A549 (cell line): ENCODE results near the gene PLA2G2E.

Experiments used
- CEBPB ChIP-seq, 2 experiments: fragments of >200 bp in 1 of 2; sonication (Bioruptor Twin) in 1 of 2; formaldehyde crosslinking in 1 of 2; IDR thresholded peaks; 2 replicates each; pipeline ENCODE4 v1.6.1; 2012 to 2016
- CHD2 ChIP-seq: fragments of 150-350 bp; IDR thresholded peaks from 2 replicates; pipeline ENCODE4 v1.6.1; 2014; ENCODE audit warnings: low read length; ENCODE audit not compliant: partially characterized antibody
- ESRRA ChIP-seq: fragments of 150-350 bp; IDR thresholded peaks from 2 replicates; pipeline ENCODE4 v1.6.1; 2014; ENCODE audit warnings: mild to moderate bottlenecking, low read length, borderline replicate concordance
- POLR2A ChIP-seq: IDR thresholded peaks from 2 replicates; pipeline ENCODE4 v1.6.1; 2012; ENCODE audit warnings: mild to moderate bottlenecking, low read length
- RAD21 ChIP-seq, 2 experiments: fragments of >200 bp in 1 of 2; sonication (Bioruptor Twin) in 1 of 2; formaldehyde crosslinking in 1 of 2; IDR thresholded peaks in 1 of 2; conservative IDR thresholded peaks in 1 of 2; 2 replicates in 1 of 2; 3 replicates in 1 of 2; pipeline ENCODE4 v1.6.1; 2012 to 2018; ENCODE audit warnings: inconsistent platforms in 1 of 2
- SREBF2 ChIP-seq: fragments of 450-650 bp; IDR thresholded peaks from 2 replicates; pipeline ENCODE4 v1.6.1; 2014; ENCODE audit warnings: mild to moderate bottlenecking, moderate library complexity
- ZC3H11A ChIP-seq: fragments of 450-650 bp; IDR thresholded peaks from 2 replicates; pipeline ENCODE4 v1.6.1; 2014; ENCODE audit warnings: antibody characterized with exemption, mild to moderate bottlenecking
- TF ChIP-seq, protein P1 (sequence below): fragments of >200 bp; sonication (Bioruptor Twin); formaldehyde crosslinking; IDR thresholded peaks from 3 replicates; pipeline ENCODE4 v1.5.1; 2016
- TF ChIP-seq, protein P2 (sequence below): fragments of 150-350 bp; IDR thresholded peaks from 2 replicates; pipeline ENCODE4 v1.6.1; 2014; ENCODE audit warnings: low read depth, mild to moderate bottlenecking, low read length
- TF ChIP-seq, protein P3 (sequence below): fragments of 200-600 bp; sonication (generic); IDR thresholded peaks from 2 replicates; pipeline ENCODE4 v1.6.1; 2016; ENCODE audit warnings: antibody characterized with exemption, mild to moderate bottlenecking, moderate library complexity
- TF ChIP-seq, protein P4 (sequence below): fragments of 450-650 bp; IDR thresholded peaks from 2 replicates; pipeline ENCODE4 v1.6.1; 2014; ENCODE audit warnings: antibody characterized with exemption

DNA sequence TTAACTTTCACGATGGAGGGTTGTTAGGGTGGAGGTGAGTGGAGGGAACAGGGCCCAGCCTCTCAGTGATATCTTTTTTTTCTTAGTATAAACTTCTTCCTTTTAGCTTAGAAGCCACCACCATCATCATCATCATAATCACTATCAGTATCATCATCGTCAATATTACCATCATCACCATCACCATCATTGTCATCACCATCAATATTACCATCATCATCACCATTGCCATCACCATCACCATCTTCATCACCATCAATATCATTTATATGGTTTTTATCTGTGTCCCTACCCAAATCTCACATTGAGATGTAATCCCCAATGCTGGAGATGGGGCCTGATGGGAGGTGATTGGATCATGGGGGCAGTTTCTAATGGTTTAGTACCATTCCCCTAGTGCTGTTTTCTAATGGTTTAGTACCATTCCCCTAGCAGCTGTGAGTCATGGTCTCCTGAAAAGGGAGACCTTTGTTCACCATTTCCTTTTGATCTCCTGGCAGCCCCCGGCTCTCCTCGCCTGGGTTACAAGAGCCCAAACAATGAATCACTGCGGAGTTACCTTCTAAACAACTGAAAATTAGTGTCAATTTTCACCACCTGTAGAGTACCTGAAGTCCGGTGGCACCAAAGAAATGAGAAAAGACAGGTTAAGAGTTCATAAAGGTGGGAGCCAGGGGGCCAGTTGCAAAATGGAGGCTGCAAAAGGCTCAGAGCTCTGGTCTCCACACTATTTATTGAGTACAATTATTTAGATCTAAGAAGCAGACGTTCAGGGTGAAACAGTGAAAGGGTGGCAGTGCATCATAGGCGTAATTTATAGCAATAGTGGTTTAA lies 3.1 kb upstream of the PLA2G2E start:
- TF ChIP-seq, protein P1, sequence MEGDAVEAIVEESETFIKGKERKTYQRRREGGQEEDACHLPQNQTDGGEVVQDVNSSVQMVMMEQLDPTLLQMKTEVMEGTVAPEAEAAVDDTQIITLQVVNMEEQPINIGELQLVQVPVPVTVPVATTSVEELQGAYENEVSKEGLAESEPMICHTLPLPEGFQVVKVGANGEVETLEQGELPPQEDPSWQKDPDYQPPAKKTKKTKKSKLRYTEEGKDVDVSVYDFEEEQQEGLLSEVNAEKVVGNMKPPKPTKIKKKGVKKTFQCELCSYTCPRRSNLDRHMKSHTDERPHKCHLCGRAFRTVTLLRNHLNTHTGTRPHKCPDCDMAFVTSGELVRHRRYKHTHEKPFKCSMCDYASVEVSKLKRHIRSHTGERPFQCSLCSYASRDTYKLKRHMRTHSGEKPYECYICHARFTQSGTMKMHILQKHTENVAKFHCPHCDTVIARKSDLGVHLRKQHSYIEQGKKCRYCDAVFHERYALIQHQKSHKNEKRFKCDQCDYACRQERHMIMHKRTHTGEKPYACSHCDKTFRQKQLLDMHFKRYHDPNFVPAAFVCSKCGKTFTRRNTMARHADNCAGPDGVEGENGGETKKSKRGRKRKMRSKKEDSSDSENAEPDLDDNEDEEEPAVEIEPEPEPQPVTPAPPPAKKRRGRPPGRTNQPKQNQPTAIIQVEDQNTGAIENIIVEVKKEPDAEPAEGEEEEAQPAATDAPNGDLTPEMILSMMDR: no peak
- TF ChIP-seq POLR2A (no peak), RAD21 (conservative IDR thresholded peaks at IDR 0.05 in 1 of 2, IDR thresholded peaks at IDR 0.05 in 1 of 2) (no peak), ESRRA (no peak), ZC3H11A (no peak), SREBF2 (no peak), CHD2 (no peak), CEBPB (IDR thresholded peaks at IDR 0.05) (no peak)
- TF ChIP-seq, protein P2, sequence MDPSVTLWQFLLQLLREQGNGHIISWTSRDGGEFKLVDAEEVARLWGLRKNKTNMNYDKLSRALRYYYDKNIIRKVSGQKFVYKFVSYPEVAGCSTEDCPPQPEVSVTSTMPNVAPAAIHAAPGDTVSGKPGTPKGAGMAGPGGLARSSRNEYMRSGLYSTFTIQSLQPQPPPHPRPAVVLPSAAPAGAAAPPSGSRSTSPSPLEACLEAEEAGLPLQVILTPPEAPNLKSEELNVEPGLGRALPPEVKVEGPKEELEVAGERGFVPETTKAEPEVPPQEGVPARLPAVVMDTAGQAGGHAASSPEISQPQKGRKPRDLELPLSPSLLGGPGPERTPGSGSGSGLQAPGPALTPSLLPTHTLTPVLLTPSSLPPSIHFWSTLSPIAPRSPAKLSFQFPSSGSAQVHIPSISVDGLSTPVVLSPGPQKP: no peak
- TF ChIP-seq, protein P3, sequence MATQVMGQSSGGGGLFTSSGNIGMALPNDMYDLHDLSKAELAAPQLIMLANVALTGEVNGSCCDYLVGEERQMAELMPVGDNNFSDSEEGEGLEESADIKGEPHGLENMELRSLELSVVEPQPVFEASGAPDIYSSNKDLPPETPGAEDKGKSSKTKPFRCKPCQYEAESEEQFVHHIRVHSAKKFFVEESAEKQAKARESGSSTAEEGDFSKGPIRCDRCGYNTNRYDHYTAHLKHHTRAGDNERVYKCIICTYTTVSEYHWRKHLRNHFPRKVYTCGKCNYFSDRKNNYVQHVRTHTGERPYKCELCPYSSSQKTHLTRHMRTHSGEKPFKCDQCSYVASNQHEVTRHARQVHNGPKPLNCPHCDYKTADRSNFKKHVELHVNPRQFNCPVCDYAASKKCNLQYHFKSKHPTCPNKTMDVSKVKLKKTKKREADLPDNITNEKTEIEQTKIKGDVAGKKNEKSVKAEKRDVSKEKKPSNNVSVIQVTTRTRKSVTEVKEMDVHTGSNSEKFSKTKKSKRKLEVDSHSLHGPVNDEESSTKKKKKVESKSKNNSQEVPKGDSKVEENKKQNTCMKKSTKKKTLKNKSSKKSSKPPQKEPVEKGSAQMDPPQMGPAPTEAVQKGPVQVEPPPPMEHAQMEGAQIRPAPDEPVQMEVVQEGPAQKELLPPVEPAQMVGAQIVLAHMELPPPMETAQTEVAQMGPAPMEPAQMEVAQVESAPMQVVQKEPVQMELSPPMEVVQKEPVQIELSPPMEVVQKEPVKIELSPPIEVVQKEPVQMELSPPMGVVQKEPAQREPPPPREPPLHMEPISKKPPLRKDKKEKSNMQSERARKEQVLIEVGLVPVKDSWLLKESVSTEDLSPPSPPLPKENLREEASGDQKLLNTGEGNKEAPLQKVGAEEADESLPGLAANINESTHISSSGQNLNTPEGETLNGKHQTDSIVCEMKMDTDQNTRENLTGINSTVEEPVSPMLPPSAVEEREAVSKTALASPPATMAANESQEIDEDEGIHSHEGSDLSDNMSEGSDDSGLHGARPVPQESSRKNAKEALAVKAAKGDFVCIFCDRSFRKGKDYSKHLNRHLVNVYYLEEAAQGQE: no peak
- TF ChIP-seq, protein P4, sequence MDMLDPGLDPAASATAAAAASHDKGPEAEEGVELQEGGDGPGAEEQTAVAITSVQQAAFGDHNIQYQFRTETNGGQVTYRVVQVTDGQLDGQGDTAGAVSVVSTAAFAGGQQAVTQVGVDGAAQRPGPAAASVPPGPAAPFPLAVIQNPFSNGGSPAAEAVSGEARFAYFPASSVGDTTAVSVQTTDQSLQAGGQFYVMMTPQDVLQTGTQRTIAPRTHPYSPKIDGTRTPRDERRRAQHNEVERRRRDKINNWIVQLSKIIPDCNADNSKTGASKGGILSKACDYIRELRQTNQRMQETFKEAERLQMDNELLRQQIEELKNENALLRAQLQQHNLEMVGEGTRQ: no peak
